Stomach (tissue), 4 donors: ENCODE measurements around the gene BTBD2.

ENCODE experiments used
- EP300 ChIP-seq: sonication (generic); formaldehyde crosslinking; IDR thresholded peaks from one replicate; pipeline ENCODE4 v1.6.1; 2017; ENCODE audit warnings: antibody characterized with exemption
- POLR2AphosphoS5 ChIP-seq, 3 donors: sonication (generic); formaldehyde crosslinking; IDR thresholded peaks; one replicate each; pipeline ENCODE4 v1.6.1; 2016; ENCODE audit warnings: antibody characterized with exemption in 3 of 3
- TF ChIP-seq, protein P1 (sequence below), 7 experiments: fragments of 450-650 bp in 4 of 7; fragments of 200-600 bp in 3 of 7; sonication (generic) in 3 of 7; IDR thresholded peaks; one replicate each; pipeline ENCODE4 v1.5.1; 2016 to 2019; ENCODE audit warnings: antibody characterized with exemption in 7 of 7, control low read depth in 2 of 7, mild to moderate bottlenecking in 1 of 7

DNA sequence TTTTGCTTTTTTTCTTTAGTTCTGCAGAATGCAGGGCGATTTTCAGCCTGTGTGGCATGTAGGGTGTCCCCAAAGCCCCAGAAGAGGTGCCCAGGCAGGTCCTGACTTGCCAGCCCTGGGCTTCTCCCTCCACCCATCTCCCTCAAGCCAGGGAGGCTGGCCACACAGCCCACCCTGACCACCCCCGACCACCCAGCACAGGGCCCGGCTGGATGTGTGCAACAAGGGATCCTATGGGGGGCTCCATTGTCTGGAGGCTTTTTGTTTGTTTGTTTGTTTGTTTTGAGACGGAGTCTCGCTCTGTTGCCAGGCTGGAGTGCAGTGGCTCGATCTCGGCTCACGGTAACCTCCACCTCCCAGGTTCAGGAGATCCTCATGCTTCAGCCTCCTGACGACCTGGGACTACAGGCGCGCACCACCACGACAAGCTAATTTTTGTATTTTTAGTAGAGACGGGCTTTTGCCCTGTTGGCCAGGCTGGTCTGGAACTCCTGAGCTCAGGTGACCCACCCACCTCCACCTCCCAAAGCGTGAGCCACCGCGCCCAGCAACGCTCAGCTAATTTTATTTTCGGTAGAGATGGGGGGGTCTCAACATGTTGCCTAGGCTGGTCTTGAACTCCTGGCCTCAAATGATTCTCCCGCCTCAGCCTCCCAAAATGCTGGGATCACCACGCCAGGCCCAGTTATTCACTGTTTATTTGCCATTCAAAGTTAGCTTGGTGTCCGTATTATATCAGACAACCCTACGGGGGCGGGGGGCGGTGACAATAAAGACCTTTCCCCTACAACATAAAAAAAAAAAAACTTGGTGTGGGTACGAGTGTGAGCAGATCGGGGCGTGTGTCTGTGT lies 43.3 kb upstream of the BTBD2 start:
- TF ChIP-seq, protein P1, sequence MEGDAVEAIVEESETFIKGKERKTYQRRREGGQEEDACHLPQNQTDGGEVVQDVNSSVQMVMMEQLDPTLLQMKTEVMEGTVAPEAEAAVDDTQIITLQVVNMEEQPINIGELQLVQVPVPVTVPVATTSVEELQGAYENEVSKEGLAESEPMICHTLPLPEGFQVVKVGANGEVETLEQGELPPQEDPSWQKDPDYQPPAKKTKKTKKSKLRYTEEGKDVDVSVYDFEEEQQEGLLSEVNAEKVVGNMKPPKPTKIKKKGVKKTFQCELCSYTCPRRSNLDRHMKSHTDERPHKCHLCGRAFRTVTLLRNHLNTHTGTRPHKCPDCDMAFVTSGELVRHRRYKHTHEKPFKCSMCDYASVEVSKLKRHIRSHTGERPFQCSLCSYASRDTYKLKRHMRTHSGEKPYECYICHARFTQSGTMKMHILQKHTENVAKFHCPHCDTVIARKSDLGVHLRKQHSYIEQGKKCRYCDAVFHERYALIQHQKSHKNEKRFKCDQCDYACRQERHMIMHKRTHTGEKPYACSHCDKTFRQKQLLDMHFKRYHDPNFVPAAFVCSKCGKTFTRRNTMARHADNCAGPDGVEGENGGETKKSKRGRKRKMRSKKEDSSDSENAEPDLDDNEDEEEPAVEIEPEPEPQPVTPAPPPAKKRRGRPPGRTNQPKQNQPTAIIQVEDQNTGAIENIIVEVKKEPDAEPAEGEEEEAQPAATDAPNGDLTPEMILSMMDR (IDR thresholded peaks at IDR 0.05), result no peak
- TF ChIP-seq EP300 (no peak), POLR2AphosphoS5 (IDR thresholded peaks at IDR 0.05) (no peak)
